ENCODE measurements around the gene PLK4. TPM values are rescaled to one million over a fixed set of nuclear protein-coding genes. Genes with fewer than 3 reads are reported as not detected.

PLK4 gene
- total RNA-seq, 1 experiment from 2014 or later: 21.4 TPM

DNA sequence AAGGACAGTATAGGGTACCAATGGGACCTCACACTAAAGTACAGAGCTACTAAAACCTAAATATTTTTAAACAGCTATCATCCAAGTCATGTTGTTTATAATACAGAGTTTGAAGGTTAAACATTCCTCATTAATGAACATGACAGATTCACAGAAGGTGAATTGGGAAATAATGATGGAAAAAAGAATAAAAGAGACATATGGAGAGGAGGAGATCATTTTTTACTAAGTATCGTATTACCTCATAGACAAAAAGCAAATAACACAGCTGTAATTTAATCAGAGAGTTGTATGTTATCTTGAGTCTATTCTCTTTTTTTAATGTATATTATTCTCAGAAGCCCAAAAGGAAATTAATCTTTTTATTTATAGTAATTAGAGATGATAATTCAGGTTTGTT is 7.9 kb downstream of the PLK4 start:
- Histone ChIP-seq H3K36me3 (ENCODE audit: control insufficient read depth, insufficient read depth, low read length) (peaks cover 59% of the 10 kb centered on the region), H3K4me1 (ENCODE audit: control insufficient read depth, insufficient read depth, low read length) (no peaks in the 10 kb centered on the region), H3K9me3 (ENCODE audit: control insufficient read depth, insufficient read depth, low read depth, low read length) (no peaks in the 10 kb centered on the region), H3K27me3 (ENCODE audit: control insufficient read depth, insufficient read depth, low read length) (no peaks in the 10 kb centered on the region), H3K4me3 (ENCODE audit: low read depth in 2 of 2, low read length in 2 of 2) (no peak overlapping the region), H3K27ac (ENCODE audit: low read length) (no peak overlapping the region)
- intact Hi-C loops (cut with micrococcal nuclease; ENCODE audit: unreplicated experiment) (no loop called here), in situ Hi-C loops (cut with HindIII; ENCODE audit: low pct_unique_long_range_greater_than_20kb, low sequenced_read_pairs) (no loop called here)
- no TSS peak for BruUV-seq (replicated peaks)
- ATAC-seq: no peak
- TF ChIP-seq, protein P1, sequence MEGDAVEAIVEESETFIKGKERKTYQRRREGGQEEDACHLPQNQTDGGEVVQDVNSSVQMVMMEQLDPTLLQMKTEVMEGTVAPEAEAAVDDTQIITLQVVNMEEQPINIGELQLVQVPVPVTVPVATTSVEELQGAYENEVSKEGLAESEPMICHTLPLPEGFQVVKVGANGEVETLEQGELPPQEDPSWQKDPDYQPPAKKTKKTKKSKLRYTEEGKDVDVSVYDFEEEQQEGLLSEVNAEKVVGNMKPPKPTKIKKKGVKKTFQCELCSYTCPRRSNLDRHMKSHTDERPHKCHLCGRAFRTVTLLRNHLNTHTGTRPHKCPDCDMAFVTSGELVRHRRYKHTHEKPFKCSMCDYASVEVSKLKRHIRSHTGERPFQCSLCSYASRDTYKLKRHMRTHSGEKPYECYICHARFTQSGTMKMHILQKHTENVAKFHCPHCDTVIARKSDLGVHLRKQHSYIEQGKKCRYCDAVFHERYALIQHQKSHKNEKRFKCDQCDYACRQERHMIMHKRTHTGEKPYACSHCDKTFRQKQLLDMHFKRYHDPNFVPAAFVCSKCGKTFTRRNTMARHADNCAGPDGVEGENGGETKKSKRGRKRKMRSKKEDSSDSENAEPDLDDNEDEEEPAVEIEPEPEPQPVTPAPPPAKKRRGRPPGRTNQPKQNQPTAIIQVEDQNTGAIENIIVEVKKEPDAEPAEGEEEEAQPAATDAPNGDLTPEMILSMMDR (IDR thresholded peaks at IDR 0.05): no peak
- no peak for TF ChIP-seq SIN3A (IDR thresholded peaks at IDR 0.05; ENCODE audit: borderline replicate concordance, insufficient read depth, low read depth, low read length)
- TF ChIP-seq, protein P2, sequence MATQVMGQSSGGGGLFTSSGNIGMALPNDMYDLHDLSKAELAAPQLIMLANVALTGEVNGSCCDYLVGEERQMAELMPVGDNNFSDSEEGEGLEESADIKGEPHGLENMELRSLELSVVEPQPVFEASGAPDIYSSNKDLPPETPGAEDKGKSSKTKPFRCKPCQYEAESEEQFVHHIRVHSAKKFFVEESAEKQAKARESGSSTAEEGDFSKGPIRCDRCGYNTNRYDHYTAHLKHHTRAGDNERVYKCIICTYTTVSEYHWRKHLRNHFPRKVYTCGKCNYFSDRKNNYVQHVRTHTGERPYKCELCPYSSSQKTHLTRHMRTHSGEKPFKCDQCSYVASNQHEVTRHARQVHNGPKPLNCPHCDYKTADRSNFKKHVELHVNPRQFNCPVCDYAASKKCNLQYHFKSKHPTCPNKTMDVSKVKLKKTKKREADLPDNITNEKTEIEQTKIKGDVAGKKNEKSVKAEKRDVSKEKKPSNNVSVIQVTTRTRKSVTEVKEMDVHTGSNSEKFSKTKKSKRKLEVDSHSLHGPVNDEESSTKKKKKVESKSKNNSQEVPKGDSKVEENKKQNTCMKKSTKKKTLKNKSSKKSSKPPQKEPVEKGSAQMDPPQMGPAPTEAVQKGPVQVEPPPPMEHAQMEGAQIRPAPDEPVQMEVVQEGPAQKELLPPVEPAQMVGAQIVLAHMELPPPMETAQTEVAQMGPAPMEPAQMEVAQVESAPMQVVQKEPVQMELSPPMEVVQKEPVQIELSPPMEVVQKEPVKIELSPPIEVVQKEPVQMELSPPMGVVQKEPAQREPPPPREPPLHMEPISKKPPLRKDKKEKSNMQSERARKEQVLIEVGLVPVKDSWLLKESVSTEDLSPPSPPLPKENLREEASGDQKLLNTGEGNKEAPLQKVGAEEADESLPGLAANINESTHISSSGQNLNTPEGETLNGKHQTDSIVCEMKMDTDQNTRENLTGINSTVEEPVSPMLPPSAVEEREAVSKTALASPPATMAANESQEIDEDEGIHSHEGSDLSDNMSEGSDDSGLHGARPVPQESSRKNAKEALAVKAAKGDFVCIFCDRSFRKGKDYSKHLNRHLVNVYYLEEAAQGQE (IDR thresholded peaks at IDR 0.05; ENCODE audit: insufficient read depth in 1 of 2, low read depth in 2 of 2, low read length in 1 of 2): no peak
- TF ChIP-seq POLR2AphosphoS5 (IDR thresholded peaks at IDR 0.05; ENCODE audit: low read depth, low read length): no peak
- no peak for TF ChIP-seq TCF7L2 (IDR thresholded peaks at IDR 0.05; ENCODE audit: low read depth, low read length)
- POLR2A ChIA-PET: no interaction called here
- CTCF ChIA-PET: interaction anchor here (0.7 kb wide), 1 partner anchor 79 kb away, joined by 9 read pairs; no protein-coding TSS in a partner anchor
- no peak for DNase-seq (ENCODE audit: low read depth, low spot score)

DNA sequence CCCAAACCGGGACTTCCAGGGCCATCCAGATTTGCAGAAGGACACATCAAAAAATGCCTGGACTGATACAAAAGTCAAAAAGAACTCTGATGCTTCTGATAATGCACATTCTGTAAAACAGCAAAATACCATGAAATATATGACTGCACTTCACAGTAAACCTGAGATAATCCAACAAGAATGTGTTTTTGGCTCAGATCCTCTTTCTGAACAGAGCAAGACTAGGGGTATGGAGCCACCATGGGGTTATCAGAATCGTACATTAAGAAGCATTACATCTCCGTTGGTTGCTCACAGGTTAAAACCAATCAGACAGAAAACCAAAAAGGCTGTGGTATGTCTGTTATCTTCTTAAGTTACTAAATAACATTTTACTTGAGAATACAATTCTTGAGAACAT is 9.2 kb downstream of the PLK4 start:
- in situ Hi-C loops (cut with HindIII; ENCODE audit: low pct_unique_long_range_greater_than_20kb, low sequenced_read_pairs): no loop called here
- TF ChIP-seq, protein P1 (IDR thresholded peaks at IDR 0.05): no peak
- no peak for TF ChIP-seq TCF7L2 (IDR thresholded peaks at IDR 0.05; ENCODE audit: low read depth, low read length)
- intact Hi-C loops (cut with micrococcal nuclease; ENCODE audit: unreplicated experiment): no loop called here
- no TSS peak for BruUV-seq (replicated peaks)
- H3K27ac ChIP-seq (ENCODE audit: low read length): no peak overlapping the region
- no peaks in the 10 kb centered on the region for H3K27me3 ChIP-seq (ENCODE audit: control insufficient read depth, insufficient read depth, low read length)
- DNase-seq (ENCODE audit: low read depth, low spot score) (no peak), ATAC-seq (no peak)
- H3K9me3 ChIP-seq (ENCODE audit: control insufficient read depth, insufficient read depth, low read depth, low read length): no peaks in the 10 kb centered on the region
- no peaks in the 10 kb centered on the region for H3K4me1 ChIP-seq (ENCODE audit: control insufficient read depth, insufficient read depth, low read length)
- peaks cover 64% of the 10 kb centered on the region for H3K36me3 ChIP-seq (ENCODE audit: control insufficient read depth, insufficient read depth, low read length)
- ChIA-PET CTCF (no interaction called here), POLR2A (interaction anchor here (0.7 kb wide), 1 partner anchor 144 kb away, joined by 4 read pairs; no protein-coding TSS in a partner anchor)
- no peak overlapping the region for H3K4me3 ChIP-seq (ENCODE audit: low read depth in 2 of 2, low read length in 2 of 2)
